SK-N-SH (cell line): ENCODE data around the gene OR2H1. TPM values are rescaled to one million over a fixed set of nuclear protein-coding genes. Genes with fewer than 3 reads are reported as not detected.

Experiments used
- CTCF ChIA-PET: fragments of 300-600, 350-600 bp; formaldehyde crosslinking; extraction: SDS; loops from one replicate; lab custom pipeline; 2021; lab: Yijun Ruan, JAX
- POLR2A ChIA-PET: fragments of 350-600 bp; sonication (Branson Sonifier 250); formaldehyde crosslinking; extraction: SDS; loops from one replicate; lab custom pipeline; 2020; ENCODE audit warnings: antibody characterized with exemption, inconsistent platforms; lab: Yijun Ruan, JAX
- DNase-seq: peaks from one replicate; pipeline ENCODE4 v3.0.0; 2012
- H2AFZ ChIP-seq: fragments of 200-600 bp; sonication (generic); 2 replicates; pipeline ENCODE4 v1.8.1; 2016; ENCODE audit warnings: antibody characterized with exemption, mild to moderate bottlenecking, low read depth
- H3F3A ChIP-seq: fragments of 200-600 bp; sonication (generic); replicated peaks from 2 replicates; pipeline ENCODE3; 2016; ENCODE audit warnings: antibody characterized with exemption, mild to moderate bottlenecking; ENCODE audit not compliant: insufficient read depth
- H3K27ac ChIP-seq, 2 experiments: fragments of 200-500 bp in 1 of 2; fragments of 200-600 bp in 1 of 2; sonication (Bioruptor generic) in 1 of 2; sonication (generic), shearing (Covaris generic) in 1 of 2; 2 replicates each; pipeline versions ENCODE4 v1.5.1 to v1.6.1; 2014 to 2016; ENCODE audit warnings: low read depth in 2 of 2, inconsistent platforms in 1 of 2, low read length in 1 of 2, mild to moderate bottlenecking in 1 of 2, mixed read lengths in 1 of 2
- H3K27me3 ChIP-seq: fragments of 200-600 bp; sonication (generic), shearing (Covaris generic); 2 replicates; pipeline ENCODE4 v1.6.1; 2016; ENCODE audit warnings: mixed run types; ENCODE audit not compliant: insufficient read depth
- H3K36me3 ChIP-seq, 2 experiments: fragments of 200-500 bp in 1 of 2; fragments of 200-600 bp in 1 of 2; sonication (Bioruptor generic) in 1 of 2; sonication (generic) in 1 of 2; replicated peaks in 1 of 2; 2 replicates each; pipeline versions ENCODE3 to v1.5.1; 2014 to 2016; ENCODE audit warnings: low read length in 1 of 2, mild to moderate bottlenecking in 1 of 2; ENCODE audit not compliant: insufficient read depth in 2 of 2, control insufficient read depth in 1 of 2
- H3K4me1 ChIP-seq, 2 experiments: fragments of 200-500 bp in 1 of 2; fragments of 200-600 bp in 1 of 2; sonication (Bioruptor generic) in 1 of 2; sonication (generic), shearing (Covaris generic) in 1 of 2; 2 replicates each; pipeline versions ENCODE4 v1.5.1 to v1.6.1; 2014 to 2016; ENCODE audit warnings: low read depth in 1 of 2, low read length in 1 of 2, mixed run types in 1 of 2; ENCODE audit not compliant: insufficient read depth in 2 of 2, control insufficient read depth in 1 of 2
- H3K4me2 ChIP-seq: fragments of 200-600 bp; sonication (generic), shearing (Covaris generic); 2 replicates; pipeline ENCODE4 v1.6.1; 2017; ENCODE audit warnings: mixed run types
- H3K4me3 ChIP-seq, 2 experiments: fragments of 200-500 bp in 1 of 2; fragments of 200-600 bp in 1 of 2; sonication (Bioruptor generic) in 1 of 2; sonication (generic), shearing (Covaris generic) in 1 of 2; 2 replicates each; pipeline versions ENCODE4 v1.5.1 to v1.8.1; 2014 to 2016; ENCODE audit warnings: low read depth in 2 of 2, inconsistent platforms in 1 of 2, low read length in 1 of 2, mild to moderate bottlenecking in 1 of 2, mixed read lengths in 1 of 2, moderate library complexity in 1 of 2
- H3K79me2 ChIP-seq: fragments of 200-600 bp; sonication (generic); 2 replicates; pipeline ENCODE4 v1.8.1; 2017; ENCODE audit warnings: mild to moderate bottlenecking; ENCODE audit not compliant: insufficient read depth
- H3K9ac ChIP-seq: fragments of 200-600 bp; sonication (generic); 2 replicates; pipeline ENCODE4 v1.6.1; 2017; ENCODE audit warnings: mixed run types
- H3K9me2 ChIP-seq: fragments of 200-600 bp; sonication (generic); 2 replicates; pipeline ENCODE4 v1.6.1; 2017; ENCODE audit warnings: mixed run types
- H3K9me3 ChIP-seq: fragments of 200-600 bp; sonication (generic); 2 replicates; pipeline ENCODE4 v1.6.1; 2017; ENCODE audit warnings: mixed run types, mild to moderate bottlenecking, moderate library complexity
- H4K20me1 ChIP-seq: fragments of 200-600 bp; sonication (generic); 2 replicates; pipeline ENCODE4 v1.6.1; 2017; ENCODE audit warnings: mild to moderate bottlenecking, mixed run types; ENCODE audit not compliant: insufficient read depth
- FOSL2 ChIP-seq: IDR thresholded peaks from 2 replicates; pipeline ENCODE4 v1.4.0; 2012; ENCODE audit warnings: low read depth, mild to moderate bottlenecking, moderate library complexity, borderline replicate concordance
- FOXJ3 ChIP-seq: sonication (generic); formaldehyde crosslinking; IDR thresholded peaks from 2 replicates; pipeline ENCODE4 v1.5.1; 2020; ENCODE audit warnings: mild to moderate bottlenecking, missing genetic modification reagents
- GABPA ChIP-seq: IDR thresholded peaks from 2 replicates; pipeline ENCODE4 v1.4.0; 2012; ENCODE audit warnings: low read depth, mild to moderate bottlenecking
- GATA2 ChIP-seq: sonication (generic); formaldehyde crosslinking; IDR thresholded peaks from 2 replicates; pipeline ENCODE4 v1.5.0; 2020; ENCODE audit warnings: mild to moderate bottlenecking, missing genetic modification reagents
- MEF2A ChIP-seq: IDR thresholded peaks from 2 replicates; pipeline ENCODE4 v1.4.0; 2012; ENCODE audit warnings: low read depth, borderline replicate concordance
- MXI1 ChIP-seq: IDR thresholded peaks from 2 replicates; pipeline ENCODE4 v1.6.1; 2012; ENCODE audit warnings: mild to moderate bottlenecking, low read depth, low read length, improper control_type of control experiment
- RFX5 ChIP-seq: IDR thresholded peaks from 2 replicates; pipeline ENCODE4 v1.6.1; 2012; ENCODE audit warnings: mild to moderate bottlenecking, improper control_type of control experiment, low read length
- RXRA ChIP-seq: IDR thresholded peaks from 2 replicates; pipeline ENCODE4 v1.4.0; 2012; ENCODE audit warnings: low read depth, mild to moderate bottlenecking, borderline replicate concordance
- SIN3A ChIP-seq: IDR thresholded peaks from 2 replicates; pipeline ENCODE4 v1.6.1; 2012; ENCODE audit warnings: low read depth, mild to moderate bottlenecking, low read length, moderate library complexity, borderline replicate concordance
- WGBS: methylation state at CpG from one replicate; pipeline ENCODE4 v1.1.6; 2017; ENCODE audit warnings: low lambda C conversion rate; 5-methylcytosine and 5-hydroxymethylcytosine counted together
- polyA plus RNA-seq, 3 experiments: library from polyadenylated mRNA; depleted of rRNA; stranded (reverse); fragments of >200 nt; gene quantifications; 2 replicates each; pipeline ENCODE4 v1.2.3, GENCODE V29; 2012
- TF ChIP-seq, protein P1 (sequence below): IDR thresholded peaks from 2 replicates; pipeline ENCODE4 v1.4.0; 2012; ENCODE audit warnings: low read depth
- TF ChIP-seq, protein P2 (sequence below): fragments of 150-350 bp; IDR thresholded peaks from 2 replicates; pipeline ENCODE4 v1.6.1; 2016; ENCODE audit warnings: mild to moderate bottlenecking, low read depth, low read length

Gene OR2H1
- polyA plus RNA-seq, 1 of the 3 experiments (the other 2 are of a cell fraction): not detected

DNA sequence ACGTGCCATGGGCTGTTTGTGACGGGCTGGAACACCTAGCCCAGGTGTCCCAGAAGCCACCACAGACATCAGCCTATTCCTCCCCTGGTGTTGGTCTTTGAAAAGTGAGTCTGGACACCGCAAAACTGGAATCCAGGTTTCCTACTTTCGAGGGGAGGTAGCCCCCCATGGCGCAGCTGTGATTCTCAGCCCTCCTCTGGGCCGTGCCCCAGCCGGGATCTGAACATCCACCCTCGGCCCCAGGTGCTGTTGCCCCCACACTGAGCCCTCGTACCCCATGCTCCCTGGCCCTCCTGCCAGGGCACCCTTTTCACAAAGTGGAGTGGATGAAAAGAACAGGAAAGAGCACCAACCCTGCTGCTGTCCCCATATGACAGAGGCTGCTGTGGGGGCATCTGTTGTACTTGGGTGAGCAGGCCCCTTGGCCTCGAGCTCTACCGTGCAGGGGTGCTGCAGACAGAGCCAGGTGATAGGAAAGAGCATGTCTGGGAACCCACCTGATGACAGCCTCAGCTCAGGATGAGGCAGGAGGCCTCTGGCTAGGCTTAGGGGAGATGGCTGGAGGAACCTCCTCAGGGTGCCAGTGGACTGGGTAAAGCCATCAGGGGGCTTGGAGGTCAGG, 49.6 kb downstream of the OR2H1 start:
- Histone ChIP-seq H3K4me2 (no peak overlapping the region), H3K4me1 (0 out of 4 replicates have a peak, but pooled peaks cover 0 to 7% of the 10 kb centered on the region in 2 experiments), H3K36me3 (no peaks in the 10 kb centered on the region), H2AFZ (no peak overlapping the region), H3K9me3 (no peaks in the 10 kb centered on the region), H3K27ac (no peak overlapping the region), H3K4me3 (no peak overlapping the region), H3K9me2 (no peaks in the 10 kb centered on the region), H3K9ac (no peak overlapping the region), H3K79me2 (no peaks in the 10 kb centered on the region), H3K27me3 (peaks cover 53% of the 10 kb centered on the region), H4K20me1 (no peaks in the 10 kb centered on the region), H3F3A (no peaks in the 10 kb centered on the region)
- DNase-seq: no peak
- TF ChIP-seq SIN3A (no peak), FOXJ3 (CRISPR knock-in tag) (no peak)
- TF ChIP-seq, protein P1, sequence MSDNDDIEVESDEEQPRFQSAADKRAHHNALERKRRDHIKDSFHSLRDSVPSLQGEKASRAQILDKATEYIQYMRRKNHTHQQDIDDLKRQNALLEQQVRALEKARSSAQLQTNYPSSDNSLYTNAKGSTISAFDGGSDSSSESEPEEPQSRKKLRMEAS: no peak
- ChIA-PET POLR2A (no interaction called here), CTCF (interaction anchor here (1.0 kb wide), 1 partner anchor 10 kb away, joined by 3 read pairs; no protein-coding TSS in a partner anchor)
- 0% methylated on average over 6 of the region's 11 CpGs for WGBS

DNA sequence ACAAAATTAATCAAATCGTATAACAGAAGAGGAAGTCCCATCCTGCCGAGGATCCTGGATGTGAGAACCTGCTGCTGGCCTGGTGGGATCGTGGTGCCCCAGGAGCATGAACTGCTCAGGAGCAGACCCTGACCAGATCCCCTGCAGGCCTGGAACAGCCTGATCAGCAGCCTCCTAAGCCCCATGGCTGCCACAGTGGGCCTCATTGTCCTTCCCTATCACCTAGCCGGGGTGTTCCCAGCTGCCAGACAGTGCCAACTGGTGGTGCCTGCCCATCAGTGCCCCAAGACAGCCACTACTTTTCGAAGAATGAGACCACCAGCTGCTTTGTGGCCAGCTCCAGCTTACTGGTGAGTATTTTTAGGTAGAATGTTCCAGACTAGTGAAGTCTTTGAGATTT, 50.4 kb downstream of the OR2H1 start:
- Histone ChIP-seq H3K27me3 (peaks cover 53% of the 10 kb centered on the region), H3K4me3 (no peak overlapping the region), H3K79me2 (no peaks in the 10 kb centered on the region), H3K9ac (no peak overlapping the region), H3K9me3 (no peaks in the 10 kb centered on the region), H3K9me2 (no peaks in the 10 kb centered on the region), H3K27ac (no peak overlapping the region), H3K4me1 (0 out of 4 replicates have a peak, but pooled peaks cover 0 to 2% of the 10 kb centered on the region in 2 experiments), H3F3A (no peaks in the 10 kb centered on the region), H2AFZ (no peak overlapping the region), H3K36me3 (no peaks in the 10 kb centered on the region), H4K20me1 (no peaks in the 10 kb centered on the region), H3K4me2 (no peak overlapping the region)
- 2% methylated on average over 5 of the region's 5 CpGs for WGBS
- CTCF ChIA-PET: interaction anchor here (1.0 kb wide), 1 partner anchor 11 kb away, joined by 3 read pairs; no protein-coding TSS in a partner anchor
- TF ChIP-seq, protein P2, sequence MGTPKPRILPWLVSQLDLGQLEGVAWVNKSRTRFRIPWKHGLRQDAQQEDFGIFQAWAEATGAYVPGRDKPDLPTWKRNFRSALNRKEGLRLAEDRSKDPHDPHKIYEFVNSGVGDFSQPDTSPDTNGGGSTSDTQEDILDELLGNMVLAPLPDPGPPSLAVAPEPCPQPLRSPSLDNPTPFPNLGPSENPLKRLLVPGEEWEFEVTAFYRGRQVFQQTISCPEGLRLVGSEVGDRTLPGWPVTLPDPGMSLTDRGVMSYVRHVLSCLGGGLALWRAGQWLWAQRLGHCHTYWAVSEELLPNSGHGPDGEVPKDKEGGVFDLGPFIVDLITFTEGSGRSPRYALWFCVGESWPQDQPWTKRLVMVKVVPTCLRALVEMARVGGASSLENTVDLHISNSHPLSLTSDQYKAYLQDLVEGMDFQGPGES: no peak
- no peak for TF ChIP-seq GATA2 (CRISPR knock-in tag)
- no peak for TF ChIP-seq GABPA
- TF ChIP-seq FOSL2: no peak
- no peak for TF ChIP-seq MEF2A
- no peak for TF ChIP-seq RXRA
- TF ChIP-seq MXI1: no peak
- TF ChIP-seq, protein P1: no peak
- TF ChIP-seq RFX5: no peak
- POLR2A ChIA-PET: no interaction called here
- no peak for DNase-seq
